IMR-90 (cell line): ENCODE results near the gene CFAP251. TPM values are rescaled to one million over a fixed set of nuclear protein-coding genes. Genes with fewer than 3 reads are reported as not detected.

Source experiments
- CHD1 ChIP-seq: IDR thresholded peaks from 2 replicates; pipeline ENCODE4 v1.6.1; 2012; ENCODE audit warnings: low read depth, low read length, improper control_type of control experiment
- ELK1 ChIP-seq: fragments of 150-350 bp; IDR thresholded peaks from 2 replicates; pipeline ENCODE4 v1.6.1; 2016; ENCODE audit warnings: low read depth, mild to moderate bottlenecking, low read length, moderate library complexity, borderline replicate concordance
- FOS ChIP-seq: fragments of 150-350 bp; IDR thresholded peaks from 2 replicates; pipeline ENCODE4 v1.6.1; 2016; ENCODE audit warnings: low read depth, low read length
- NFE2L2 ChIP-seq: fragments of 150-350 bp; IDR thresholded peaks from 2 replicates; pipeline ENCODE4 v1.6.1; 2016; ENCODE audit warnings: low read depth, mild to moderate bottlenecking, low read length
- polyA plus RNA-seq, 3 experiments: library from polyadenylated mRNA; depleted of rRNA; stranded (reverse); fragments of >200 nt; gene quantifications; 2 replicates each; pipeline ENCODE4 v1.2.3, GENCODE V29; 2012; ENCODE audit warnings: low replicate concordance in 1 of 3
- total RNA-seq: library from RNA; depleted of rRNA; stranded (reverse); fragments of >200 nt; gene quantifications from 2 replicates; pipeline ENCODE4 v1.2.3, GENCODE V29; 2012

CFAP251 gene
- total and polyA plus RNA-seq, 2 of the 4 experiments (the other 2 are of a cell fraction) = 7.8 to 9.1 TPM

GRCh38 chr12:122028165-122028904 is 109.9 kb downstream of the CFAP251 start (continued):
- TF ChIP-seq CHD1 (no peak), NFE2L2 (no peak), FOS (no peak), ELK1 (no peak)
